Measurements from ENCODE around the gene KRT33B.
"Not testable (repeated sequence)": the region's sequence is repeated elsewhere in the genome, so short reads cannot be mapped to it uniquely, and the experiment has no call there.

Gene KRT33B

GRCh38 chr17:41347869-41348760 lies 21.5 kb downstream of the KRT33B start:
- no peak for DNase-seq (ENCODE audit: low read depth in 2 of 2)

GRCh38 chr17:41346421-41346820 lies 23.2 kb downstream of the KRT33B start:
- not testable (repeated sequence) for DNase-seq (ENCODE audit: low read depth in 2 of 2)

- DNase-seq (ENCODE audit: low read depth in 2 of 2): no peak
Observed at GRCh38 chr17:41345992-41346391, 23.6 kb downstream of the KRT33B start.

- no peak for DNase-seq (ENCODE audit: low read depth in 2 of 2)
Observed at GRCh38 chr17:41343029-41343428, 26.6 kb downstream of the KRT33B start.

- no peak for DNase-seq (ENCODE audit: low read depth in 2 of 2)
Observed at GRCh38 chr17:41340934-41341861, 28.4 kb downstream of the KRT33B start.

DNA sequence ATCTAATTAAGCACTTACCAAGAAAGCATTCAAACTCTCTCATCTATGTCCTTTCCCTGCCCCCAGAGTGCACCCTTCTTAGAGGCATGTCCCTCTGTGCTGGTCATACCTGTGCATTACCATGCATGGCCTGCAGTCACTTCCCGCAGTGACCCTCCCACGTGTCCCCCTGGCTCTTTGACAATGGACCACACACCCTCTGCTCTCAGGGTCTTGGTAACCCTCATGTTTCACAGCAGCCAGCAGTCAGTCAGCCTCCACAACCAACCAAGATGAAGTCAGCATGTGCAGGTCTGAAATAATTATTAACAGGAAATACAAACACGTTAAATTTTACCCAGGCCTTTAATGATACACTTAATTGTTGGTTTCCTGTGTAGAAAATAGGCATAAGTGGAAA lies 29.1 kb downstream of the KRT33B start:
- DNase-seq (ENCODE audit: low read depth in 2 of 2): no peak

GRCh38 chr17:41339571-41340172 lies 29.9 kb downstream of the KRT33B start:
- no peak for DNase-seq (ENCODE audit: low read depth in 2 of 2)

- DNase-seq (ENCODE audit: low read depth in 2 of 2): peak in 1 of 2 donors; percentile 30
Observed at GRCh38 chr17:41338961-41339485, 30.6 kb downstream of the KRT33B start.

GRCh38 chr17:41335747-41336146 lies 33.9 kb downstream of the KRT33B start:
- no peak for DNase-seq (ENCODE audit: low read depth in 2 of 2)

DNA sequence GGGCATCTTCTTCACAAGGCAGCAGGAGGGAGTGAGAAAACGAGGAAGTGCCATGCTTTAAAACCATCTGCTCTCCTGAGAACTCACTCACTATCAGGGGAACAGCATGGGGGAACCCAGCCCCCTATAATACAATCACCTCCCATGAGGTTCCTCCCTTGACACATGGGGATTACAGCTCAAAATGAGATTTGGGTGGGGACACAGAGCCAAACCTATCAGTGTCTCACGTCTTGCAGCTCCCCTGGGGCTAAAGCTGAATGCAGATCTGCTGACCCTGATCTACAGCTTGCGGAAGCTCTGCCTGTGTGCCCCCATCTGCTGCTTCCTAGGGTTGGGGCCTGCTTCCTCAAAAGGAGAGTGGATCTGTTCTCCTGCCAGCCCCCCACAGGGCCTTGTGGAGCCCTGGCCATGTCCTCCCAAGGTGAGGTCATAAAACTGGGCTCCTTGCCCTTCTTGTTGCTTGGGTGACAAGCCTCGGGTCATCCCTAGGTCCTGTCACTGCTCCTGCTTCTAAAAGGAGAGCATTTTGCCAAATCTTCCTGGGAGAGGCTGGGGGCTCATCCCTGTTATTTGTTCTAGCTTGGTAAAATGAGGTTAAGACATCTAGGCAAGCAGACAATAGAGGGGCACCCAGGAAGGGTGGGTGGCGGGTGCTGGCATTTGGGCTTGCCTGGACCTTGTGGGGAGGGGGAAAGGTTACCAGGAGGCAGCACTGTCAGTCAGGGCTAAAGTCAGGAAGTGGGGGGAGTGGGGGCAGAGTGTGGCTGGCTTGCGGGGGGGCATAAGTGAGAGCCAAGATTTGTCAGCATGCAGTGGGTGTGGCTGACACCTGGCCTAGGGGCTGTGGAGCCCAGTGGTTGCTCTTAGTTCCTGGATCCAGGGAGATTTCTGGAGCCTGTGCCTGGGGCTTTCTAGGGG lies 35.0 kb downstream of the KRT33B start:
- DNase-seq (ENCODE audit: low read depth in 2 of 2): no peak

GRCh38 chr17:41333836-41334235 lies 35.8 kb downstream of the KRT33B start:
- no peak for DNase-seq (ENCODE audit: low read depth in 2 of 2)

DNA sequence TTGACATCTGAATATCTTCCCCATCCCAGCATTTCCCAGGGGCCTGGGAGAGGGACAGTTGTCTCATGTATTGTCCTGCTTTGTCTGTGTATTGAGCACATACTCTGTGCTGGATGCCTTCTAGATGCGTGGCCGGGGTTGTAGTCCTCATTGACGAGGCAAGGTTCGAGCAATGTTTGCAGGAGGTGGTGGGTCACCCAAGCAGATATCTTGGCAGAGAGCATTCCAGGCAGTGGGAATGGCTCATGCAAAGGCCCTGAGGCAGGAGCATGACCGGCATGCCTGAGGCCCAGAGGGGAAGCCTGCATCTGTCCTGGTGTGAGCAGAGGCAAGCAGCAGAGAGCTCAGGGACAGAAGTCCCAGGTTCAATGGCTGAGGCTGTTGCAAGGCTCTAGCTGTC lies 36.5 kb downstream of the KRT33B start:
- DNase-seq (ENCODE audit: low read depth in 2 of 2): no peak

DNA sequence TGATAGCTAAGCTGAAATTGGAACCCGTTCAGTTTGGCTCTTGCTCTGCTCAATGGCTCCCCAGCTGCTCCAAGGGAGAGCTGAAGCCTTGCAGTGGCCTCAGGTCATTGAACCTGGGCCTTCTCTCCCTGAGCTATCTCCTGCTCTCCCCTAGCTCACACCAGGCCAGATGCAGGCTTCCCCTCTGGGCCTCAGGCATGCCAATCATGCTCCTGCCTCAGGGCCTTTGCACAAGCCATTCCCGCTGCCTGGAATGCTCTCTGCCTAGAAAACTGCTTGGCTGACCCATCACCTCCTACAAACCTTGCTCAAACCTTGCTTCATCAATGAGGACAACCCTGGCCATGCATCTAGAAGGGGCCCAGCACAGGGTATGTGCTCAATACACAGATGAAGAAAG lies 37.4 kb downstream of the KRT33B start:
- no peak for DNase-seq (ENCODE audit: low read depth in 2 of 2)

- DNase-seq (ENCODE audit: low read depth in 2 of 2): no peak
Observed at GRCh38 chr17:41331606-41332005, 38.0 kb downstream of the KRT33B start.

- DNase-seq (ENCODE audit: low read depth in 2 of 2): no peak
Observed at GRCh38 chr17:41329279-41329948, 40.2 kb downstream of the KRT33B start.

DNA sequence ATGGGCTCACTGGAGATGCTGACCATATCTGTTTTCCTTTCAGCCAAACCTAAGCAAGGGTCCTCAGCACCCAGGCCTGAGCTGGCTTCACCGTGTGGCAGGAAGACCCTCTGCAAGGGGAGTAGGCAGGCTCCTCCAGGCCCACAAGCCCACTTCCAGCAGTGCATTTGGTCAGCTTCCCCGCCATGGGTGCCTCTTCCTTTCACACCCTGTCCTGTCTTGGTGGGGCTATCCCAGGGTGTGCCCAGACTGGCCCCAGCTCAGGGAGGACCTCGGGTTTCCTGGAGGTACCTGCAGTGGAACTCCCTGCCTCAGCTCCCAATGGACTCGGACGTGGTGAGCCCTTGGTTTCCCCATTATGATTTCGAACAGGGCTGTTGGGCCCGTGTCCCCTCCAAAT lies 41.4 kb downstream of the KRT33B start:
- DNase-seq (ENCODE audit: low read depth in 2 of 2): no peak

DNA sequence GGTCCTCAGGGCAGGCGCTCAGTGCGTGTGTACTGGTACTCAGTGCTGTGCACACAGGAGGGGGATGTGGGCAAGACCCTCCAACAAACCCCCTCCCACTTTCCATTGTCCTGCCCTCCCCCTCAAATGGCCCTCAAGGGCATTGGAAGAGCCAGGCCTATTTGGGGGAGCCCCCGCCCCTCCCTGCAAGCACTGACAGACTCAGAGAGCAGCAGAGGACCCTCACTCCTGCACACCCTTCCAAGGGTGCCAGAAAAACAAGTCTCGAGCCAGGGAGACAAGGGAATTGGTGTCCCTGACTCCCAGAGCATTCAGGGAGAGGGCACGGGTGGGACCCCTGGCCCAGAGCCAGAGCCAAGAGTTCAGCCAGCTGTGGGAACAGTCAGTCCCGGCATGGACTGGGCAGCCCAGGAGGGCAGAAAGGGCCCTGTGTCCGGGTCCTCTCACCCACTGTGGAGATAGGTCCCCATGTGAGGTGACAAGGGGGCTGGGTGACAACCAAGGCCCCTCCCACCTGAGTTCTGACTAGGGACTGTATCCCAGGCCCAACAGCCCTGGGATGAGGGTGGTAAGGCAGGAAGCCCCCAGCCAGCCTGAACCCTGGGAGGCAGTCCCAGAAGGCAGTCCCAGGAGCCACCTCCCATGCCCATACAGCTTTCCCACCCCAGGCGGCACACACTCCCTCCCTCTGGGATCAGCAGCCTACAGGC lies 42.0 kb downstream of the KRT33B start:
- DNase-seq (ENCODE audit: low read depth in 2 of 2): no peak

DNA sequence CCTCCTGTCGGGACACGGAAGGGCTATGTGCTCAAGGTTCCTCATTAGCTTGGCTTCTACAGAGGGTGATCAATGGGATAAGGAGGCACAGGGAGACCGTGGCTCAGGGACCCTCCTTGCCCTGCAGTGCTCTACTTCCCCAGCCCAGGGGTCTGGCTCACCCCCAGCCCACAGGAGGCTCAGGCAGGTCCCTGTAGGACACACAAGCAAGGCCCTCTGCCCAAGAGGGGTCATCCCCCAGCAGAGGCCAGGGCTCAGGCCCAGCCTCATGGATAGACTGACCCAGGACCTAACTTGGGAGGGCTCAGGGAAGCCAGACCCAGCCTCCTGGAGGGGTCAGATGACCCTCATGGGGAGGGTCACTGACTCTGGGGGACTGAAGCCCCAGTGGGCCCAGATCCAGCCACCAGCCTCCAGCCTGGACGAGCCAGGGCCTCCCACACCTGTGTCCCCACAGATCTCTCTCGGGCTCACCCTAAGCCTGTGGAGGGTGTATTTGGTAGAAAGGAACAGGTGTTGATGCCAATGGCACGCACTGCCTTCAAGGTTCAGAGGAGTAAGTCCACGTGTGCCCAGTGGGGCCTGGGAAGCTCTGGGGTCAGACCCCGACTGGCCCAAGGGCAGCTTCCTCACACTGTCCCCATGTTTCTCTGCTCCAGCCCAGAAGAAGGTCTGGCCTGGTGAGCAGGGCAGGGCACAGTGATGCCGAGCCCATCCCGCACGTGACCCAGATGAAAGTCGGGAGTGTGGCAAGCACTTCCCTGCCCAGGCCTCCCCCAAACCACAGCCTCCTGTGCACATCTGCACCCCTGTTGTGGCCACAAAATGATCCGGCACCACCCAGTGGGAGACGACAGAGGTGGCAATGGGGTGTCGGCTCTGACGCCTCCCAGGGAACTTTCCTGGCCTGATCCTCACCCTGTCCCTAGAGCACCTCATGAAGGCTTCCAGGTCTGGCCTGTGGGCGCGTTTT lies 43.2 kb downstream of the KRT33B start:
- DNase-seq (ENCODE audit: low read depth in 2 of 2): no peak
